ENCODE measurements around the gene RASD2.

Gene RASD2

DNA sequence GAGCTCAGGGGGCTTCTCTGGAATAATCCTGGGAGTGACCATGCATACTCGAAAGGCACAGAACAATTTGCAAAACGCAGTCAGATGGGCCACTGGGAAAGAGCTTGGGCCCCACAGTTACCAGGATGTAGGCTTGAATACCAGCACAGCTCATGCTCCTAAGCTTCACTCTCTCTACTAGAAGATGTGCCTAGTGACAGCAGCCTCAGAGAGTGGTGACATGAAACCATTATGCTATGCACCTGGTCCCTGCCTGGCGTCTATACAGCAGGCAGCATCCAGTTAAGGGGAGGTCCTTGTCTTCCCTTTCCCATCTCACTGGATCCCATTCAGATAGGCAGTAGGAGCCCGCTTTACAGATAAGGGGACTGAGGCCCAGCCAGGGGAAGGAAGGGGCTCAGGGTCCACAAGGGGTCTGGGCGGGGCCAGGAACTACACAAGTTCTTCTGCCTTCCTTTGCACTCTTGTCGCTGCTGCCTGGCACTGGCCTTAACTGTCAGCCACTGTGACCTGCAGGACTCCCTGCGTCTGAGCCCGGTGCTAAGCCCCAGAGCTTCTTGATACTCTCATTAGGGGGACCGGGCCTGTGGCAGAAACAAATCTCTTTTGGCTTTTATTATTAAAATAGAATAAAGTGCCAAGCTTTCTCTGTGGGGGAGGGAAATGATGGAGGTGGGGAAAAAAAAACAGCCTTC is 21.2 kb upstream of the RASD2 start:
- no peak for DNase-seq

DNA sequence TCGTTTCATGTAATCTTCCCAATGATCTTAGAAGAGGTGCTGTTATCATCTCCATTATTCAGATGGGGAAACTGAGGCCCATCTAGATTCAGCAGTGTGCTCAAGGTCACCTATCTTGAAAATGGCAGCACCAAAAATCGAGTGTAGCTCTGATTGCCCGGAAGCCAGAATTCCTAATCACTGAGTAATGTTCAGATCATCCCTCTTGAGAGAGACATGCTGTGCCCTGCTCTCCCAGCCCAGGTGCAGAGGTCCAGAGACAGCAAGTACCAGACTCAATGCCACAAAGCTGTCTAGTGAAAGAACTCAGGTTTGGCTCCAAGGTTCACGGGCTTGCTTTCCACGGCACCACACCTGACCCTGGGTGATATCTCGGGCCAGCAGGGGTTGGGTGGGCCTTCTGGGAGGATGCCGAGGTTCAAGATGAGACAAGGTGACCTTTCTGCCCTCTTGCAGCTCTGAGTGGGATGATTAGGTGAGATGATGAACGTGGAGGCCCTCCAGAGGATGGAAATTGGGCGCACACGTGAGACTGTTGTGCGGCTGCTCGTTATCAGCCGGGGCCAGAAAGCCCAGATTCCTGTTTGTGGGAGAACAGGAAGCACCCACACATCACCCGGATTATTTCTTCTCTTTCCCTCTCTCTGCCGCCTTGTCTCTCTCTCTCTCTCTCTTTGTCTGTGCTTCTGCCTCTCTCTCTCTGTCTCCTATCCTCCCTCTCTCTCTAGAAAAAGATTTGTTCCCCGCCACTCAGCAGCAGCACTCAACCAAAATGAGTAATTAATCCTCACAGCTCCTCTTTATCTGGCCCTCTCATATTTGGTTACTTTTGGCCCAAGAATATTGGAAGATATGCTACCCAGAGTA is 19.0 kb upstream of the RASD2 start:
- DNase-seq: no peak

DNA sequence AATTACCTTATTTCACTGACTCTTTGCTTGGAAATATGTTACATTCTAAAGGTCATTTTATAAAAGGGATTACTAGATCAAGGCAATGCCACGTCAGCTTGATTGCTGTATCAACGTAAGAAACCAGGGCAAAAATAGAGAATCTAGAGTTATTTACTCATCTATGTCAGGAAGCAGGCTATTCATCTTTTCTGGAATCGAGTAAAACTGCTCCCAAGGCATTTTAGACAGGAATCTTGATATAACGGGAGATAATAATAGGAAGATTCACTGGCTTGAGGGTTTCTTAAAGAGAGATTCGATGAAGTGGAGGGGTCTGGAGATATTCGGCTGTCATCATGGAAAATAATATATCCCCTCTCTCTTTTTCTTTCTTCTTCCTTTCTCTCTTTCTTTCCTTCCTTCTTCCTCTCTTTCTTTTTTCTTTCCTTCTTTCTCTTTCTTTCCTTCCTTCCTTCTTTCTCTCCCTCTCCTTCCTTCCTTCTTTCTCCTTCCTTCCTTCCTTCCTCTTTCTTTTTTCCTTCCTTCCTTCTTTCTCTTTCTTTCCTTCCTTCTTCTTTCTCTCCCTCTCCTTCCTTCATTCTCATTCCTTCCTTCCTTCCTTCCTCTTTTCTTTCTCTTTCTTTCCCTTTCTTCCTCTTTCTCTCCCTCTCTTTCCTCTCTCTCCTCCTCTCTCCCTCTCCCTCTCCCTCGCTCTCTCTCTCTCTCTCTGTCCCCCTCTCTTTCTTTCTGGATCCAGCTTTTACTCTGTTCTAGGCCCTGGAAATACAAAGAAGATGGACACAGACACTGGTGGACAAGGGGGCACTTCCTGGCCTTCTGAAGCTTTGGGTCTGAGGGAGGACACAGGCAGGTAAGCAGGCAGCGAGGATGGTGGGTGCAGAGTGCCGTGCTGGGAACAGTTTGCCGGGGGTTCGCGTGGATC is 18.1 kb upstream of the RASD2 start:
- no peak for DNase-seq

DNA sequence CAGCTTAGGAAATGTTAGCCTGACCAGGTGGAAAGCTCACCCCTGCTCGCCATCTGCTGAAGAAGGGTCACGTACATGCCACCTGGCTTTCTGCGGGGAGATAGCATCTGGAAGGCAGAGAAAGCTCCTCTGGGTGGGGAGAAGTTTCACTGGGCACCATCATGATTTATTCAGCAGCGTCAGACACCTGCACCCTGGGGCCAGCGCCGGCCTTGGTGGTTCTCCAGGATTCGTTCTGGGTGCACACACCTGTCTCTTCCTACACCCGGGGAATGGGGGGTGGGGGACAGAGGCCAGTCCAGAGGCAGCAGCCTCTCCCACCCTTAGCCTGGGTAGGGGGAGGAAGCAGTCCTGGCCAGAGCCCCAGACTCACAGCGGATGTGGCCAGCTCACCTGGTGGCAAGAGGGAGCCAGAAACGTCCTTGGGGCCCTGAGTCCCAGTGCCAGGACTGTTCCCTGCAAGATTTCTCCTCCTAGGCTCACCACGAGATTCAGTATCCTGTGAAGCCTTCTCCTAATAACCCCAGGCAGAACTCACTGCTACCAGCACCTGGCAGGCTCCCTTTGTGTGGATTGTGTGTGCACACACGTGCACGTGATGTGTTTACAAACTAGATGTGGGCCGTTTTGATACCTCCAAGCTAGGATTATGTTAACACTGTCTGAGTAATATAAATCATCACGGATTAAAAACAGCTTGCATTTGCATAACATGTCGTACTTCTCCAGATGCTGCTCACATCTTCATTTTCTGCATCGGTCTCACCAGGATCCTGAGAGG is 17.3 kb upstream of the RASD2 start:
- no peak for DNase-seq

DNA sequence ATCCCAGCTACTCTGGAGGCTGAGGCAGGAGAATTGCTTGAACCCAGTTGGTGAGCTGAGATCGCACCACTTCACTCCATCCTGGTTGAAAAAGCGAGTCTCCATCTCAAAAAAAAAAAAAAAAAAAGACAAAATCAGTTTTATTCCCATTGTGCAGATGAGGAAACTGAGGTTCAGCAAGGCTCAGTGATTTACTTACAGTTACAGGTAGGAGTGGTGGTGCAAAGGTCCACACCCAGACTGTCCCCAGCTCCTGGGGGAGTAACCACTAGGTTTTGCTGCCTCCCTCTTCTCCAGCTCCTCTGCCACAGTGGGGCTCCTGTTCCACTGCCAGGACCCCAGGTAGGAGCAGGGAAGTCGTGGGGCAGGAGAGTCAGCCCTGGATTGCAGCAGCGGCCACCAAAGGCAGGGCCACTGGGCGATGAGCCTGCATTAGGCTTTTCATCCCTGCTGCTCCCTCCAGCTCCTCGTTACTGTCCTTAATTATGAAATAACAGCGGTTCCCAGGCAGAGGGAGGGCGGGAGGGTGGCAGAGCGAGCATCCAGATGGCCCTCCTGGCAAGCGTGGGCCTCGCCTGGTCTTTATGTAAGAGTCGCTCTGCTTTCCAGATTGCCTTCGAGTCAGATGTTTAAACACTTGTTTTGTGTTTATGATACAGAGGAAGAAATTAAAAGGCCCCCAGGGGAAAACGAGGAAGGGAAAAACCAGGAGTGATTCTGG is 15.5 kb upstream of the RASD2 start:
- no peak for DNase-seq

DNA sequence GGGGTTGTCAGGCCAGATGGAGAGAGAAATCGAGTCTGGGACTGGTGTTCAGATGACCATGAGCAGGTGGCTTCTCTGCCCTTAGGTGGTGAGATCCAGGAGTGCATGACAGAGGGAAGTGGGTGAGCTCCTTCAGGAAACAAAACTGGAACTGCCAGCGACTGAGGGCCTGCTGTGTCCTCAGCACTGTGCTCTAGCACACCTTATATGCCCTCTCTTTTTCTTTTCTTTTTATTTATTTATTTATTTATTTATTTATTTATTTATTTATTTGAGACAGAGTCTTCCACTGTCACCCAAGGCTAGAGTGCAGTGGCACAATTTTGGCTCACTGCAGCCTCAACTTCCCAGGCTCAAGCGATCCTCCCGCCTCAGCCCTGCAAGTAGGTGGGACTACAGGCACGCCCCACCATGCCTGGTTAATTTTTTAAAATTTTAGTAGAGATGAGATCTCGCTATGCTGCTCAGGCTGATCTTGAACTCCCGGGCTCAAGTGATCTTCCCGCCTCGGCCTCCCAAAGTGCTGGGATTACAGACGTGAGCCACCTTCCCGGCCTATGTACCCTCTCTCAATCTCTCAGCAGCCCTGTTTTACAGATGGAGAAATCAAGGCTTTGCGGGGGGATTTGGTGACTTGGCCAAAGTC is 14.8 kb upstream of the RASD2 start:
- no peak for DNase-seq

DNA sequence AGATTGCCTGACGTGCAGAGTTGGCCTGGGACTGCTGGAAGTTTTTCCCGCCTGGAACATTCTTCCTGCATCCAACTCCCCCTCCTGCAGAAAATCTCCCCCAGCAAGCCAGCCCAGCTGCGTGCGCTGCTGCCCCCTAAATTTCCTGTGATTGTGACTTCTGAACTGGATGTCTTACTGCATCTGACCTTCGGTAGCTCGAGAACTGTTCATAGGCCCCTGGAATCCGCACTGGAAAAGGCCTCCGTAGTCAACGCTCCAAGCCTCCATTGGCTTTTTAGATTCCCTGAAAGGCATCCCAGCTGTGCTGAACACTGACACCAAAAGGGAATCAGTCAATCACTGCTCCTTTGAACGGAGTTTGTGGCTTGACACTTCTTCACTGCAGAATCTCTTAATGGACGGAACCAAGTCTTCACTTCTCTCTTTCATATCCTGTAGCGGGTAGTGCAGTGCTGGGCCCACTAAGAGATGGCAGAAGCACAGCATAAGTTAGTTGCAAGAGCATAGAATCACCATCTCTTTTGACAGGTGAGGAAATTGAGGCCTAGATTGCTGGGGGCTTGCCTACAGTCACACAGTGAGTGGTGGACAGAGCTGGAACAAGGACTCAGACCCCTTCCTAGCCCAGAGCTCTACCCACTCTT is 14.2 kb upstream of the RASD2 start:
- no peak for DNase-seq

DNA sequence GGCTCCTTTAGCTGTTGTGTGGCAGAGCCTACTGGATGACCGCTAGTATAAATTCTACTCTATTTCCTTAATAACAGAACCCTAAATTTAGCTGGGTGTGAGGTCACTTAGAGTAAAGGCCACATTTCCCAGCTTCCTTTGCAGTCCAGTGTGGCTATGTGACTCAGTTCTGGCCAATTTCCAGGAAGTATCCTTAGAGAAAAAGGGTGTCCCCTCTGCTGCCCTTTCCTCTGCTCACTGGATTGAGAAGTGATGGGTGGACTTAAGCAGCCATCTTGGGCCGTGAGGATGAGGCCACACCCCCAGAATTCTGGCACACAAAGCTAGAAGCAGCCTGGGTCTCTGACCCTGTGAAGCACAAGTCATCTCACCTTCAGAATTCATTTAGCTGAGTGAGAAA is 11.7 kb upstream of the RASD2 start:
- DNase-seq: no peak

DNA sequence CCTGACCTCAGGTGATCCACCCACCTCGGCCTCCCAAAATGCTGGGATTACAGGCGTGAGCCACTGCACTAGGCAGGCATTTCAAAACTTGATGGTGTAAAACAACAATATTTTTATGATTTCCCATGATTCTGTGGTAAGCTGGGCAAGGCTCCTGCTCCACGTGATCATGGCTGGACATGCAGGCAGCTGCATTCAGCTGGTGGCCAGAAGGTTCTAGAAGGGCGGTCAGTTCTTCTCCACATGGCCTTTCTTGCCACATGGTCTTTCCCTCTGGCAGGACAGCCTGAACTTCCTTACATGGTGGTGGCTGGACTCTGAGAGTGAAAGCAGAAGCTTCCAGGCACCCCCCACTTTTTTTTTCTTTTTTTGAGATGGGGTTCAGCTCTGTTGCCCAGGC is 9.9 kb upstream of the RASD2 start:
- no peak for DNase-seq

DNA sequence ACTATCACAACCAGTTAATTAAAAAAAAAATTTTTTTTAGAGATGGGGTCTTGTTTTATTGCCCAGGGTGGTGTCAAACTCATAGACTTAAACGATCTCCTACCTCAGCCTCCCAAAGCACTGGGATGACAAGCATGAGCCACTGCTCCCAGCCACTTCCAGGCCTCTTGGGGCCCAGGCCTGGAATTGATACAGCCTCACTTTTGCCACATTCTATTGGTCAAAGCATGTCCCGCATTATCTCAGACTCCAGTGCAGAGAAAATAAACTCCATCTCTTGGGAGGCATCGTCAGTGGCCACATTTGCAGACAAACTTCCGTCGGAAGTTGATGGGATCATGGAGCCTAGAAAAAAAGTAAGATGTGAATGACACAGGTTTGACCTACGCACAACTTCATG is 9.4 kb upstream of the RASD2 start:
- no peak for DNase-seq

DNA sequence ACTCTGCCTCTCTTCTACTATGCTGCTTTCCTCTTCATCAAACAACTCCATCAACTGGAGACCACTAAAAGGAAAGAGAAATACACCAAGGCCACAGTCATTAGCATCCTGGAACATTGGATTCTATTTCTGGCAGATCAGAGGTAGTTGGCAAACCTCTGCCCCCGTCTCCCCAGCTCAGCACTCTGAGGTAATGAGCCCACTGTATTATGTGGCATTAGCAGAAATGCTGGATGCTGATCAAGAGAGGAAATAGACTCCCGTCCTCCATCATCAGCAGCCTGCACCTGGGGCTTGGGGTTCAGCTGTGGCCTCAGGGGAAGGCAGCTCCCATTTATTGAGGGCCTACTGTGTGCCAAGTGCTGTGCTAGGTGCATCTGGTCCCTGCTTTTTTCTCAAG is 9.0 kb upstream of the RASD2 start:
- no peak for DNase-seq

DNA sequence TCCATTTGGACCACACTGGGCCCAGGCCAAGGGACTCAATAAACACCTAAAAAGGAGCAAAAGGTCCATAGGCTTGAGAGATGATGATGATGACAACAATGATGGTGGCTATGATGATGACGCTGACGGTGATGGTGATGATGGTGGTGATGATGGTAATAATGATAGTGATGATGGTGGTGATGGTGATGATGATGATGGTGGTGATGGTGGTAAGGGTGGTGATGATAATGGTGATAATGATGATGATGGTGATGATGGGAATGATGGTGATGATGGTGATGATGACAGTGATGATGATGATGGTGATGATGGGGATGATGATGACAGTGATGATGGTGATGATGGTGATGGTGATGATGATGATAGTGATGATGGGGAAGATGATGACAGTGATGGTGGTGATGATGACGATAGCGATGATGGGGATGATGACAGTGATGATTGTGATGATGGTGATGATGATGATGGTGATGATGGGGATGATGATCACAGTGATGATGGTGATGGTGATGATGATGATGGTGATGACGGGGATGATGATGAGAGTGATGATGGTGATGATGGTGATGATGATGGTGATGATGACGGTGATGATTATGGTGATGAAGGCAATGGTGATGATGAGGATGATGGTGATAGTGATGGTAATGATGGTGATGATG is 7.1 kb upstream of the RASD2 start:
- DNase-seq: no peak

DNA sequence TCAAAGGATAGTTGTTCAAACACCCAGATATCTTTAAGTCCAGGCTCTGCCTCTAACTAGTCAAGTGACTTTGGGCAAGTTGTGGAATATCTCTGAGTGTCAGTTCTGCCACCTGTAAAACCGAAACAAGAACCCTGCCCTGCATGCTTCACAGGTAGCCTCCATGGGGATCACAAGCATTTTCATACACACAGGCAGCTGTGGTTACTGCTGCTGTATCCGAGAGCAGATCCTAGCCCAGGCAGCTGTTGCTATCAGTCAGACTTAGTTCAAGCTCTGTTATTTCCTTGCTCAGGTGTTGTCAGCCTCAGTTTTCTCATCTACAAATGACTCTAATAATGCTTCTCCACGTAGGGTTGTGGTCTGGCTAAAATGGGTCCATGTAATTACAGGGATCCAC is 6.5 kb upstream of the RASD2 start:
- no peak for DNase-seq

DNA sequence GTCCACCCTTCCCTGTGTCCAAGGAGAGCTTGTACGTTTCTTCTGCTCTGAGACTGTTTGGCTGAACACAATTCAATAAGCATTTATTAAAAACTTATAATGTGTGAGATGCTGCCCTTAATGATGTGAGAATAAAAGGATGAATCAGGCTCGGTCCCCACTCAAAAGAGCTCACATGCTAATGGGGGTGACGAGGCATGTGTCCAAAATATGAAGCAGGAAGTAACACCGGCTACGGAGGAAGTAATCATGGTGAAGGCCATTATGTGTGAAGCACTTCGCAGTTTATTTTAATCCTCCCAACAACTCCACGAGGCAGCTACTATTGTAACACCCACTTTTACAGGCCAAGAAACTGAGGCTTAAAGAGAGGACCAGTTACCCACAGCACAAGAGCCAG is 3.4 kb upstream of the RASD2 start:
- no peak for DNase-seq

DNA sequence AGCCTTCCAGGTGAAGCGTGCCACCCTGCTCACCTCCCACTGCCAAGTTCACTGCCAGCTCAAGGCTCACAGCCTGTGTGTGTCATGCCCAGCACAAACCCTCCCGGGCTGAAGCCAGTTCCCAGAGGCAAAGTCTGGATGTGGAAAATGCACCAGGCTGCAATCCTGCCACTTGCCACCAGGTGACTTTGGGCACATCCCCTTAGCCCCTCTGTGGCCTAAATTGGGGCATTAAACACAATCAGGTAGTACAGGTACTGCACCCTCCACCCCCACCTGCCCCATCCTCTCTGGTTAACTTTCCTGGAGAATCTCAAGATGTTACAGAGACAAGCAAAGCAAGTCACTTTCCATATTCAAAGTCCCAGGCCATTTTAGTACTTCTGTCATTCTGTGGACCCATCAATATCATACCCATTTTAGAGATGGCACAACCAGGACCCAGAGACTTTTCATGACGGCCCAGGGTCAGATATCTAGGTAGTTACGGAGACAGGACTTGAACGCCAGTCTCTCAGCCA is 1.8 kb upstream of the RASD2 start:
- no peak for DNase-seq

DNA sequence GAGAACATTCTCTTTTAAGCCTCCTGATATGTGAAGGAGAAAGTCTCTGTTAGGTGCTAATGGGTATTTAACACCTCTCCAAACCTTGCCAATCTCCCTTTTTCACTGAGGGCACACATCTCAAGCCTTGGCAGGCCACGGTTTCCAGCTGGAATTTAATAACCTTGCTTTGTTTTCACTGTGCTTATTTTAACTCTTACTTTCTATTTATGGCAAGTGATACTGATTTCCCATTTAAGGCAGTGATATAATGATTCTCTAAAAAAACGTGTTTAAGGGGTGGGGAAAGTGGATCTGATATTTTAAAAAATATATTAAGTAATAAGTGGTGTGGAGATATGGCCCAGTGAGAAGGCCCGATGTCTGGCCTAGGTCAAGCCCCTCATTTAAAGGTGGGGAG is 1.1 kb upstream of the RASD2 start:
- DNase-seq: no peak

DNA sequence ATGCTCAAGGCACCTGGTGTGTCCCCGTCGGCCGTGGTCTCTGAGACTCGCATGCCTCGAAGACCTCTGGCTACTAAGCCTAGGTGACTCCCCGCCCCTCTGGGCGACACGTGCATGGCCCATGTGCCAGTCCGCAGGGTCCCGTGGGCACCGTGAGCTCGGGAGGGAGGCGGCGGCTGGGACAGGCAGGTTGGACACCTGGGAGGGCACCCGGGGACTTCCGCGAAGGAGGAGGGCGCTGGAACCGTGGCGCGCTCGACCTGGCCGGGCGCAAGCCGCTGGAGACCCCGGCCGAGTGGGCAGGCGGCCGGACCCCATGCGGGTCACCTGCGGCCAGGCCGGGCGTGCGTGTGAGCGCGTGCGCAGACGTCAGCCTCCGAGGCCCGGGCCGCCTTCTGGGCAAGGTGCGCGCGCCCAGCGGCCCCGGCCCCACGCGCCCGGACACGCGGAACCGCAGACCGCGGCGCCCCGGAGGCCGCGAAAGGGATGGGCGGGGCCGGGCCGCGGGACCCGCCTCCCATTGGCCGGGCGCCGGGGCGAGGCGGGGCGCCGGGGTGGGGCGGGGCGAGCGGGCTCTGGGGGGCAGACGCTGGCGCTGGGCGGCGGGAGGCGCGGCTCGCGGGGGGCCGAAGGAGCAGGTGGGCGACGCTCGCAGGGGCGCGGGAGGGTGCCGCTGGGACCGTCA is 579 bp upstream of the RASD2 start:
- peak; percentile 36 for DNase-seq

DNA sequence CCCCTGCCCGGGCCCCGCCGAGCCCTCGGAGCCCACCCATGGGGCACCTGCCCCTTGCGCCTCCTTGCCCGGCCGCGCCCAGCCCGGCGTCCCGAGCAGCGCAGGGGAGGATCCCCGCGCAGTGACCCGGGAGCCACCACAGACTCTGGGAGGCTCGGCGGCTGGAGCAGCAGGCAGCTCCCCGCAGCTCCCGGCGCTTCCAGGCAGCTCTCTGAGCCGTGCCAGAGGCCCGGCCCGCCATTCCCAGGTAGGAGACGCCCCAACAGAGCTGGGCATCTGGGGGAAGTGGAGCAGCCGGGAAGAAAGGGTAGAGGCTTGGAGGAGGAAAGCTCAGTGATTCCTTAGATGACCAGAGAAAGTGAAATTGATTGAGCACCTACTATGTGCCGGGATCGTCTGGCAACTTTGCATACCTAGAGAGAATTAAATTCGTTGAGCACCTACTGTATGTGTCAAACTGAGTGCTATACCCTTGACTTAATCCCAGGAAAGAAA is 670 bp downstream of the RASD2 start:
- DNase-seq: no peak
